Measurements from ENCODE around the gene SF3A2. TPM values are rescaled to one million over a fixed set of nuclear protein-coding genes. Genes with fewer than 3 reads are reported as not detected.
A peak's percentile ranks its signal among the peaks of the same experiment; 100 is the strongest.

Gene SF3A2
- total and polyA plus RNA-seq, 10 donors, result 28.5 to 79.7 (median 45.0) TPM

- no peaks in the 10 kb centered on the region for H3K9me3 ChIP-seq
- peak overlapping the region in 4 of 8 donors; percentile 11 to 51 (median 22) for H3K27ac ChIP-seq
- TF ChIP-seq POLR2A (IDR thresholded peaks at IDR 0.05), result no peak
- TF ChIP-seq POLR2AphosphoS5 (IDR thresholded peaks at IDR 0.05), result peak; percentile 3 to 53 (median 28)
- TF ChIP-seq, protein P1, sequence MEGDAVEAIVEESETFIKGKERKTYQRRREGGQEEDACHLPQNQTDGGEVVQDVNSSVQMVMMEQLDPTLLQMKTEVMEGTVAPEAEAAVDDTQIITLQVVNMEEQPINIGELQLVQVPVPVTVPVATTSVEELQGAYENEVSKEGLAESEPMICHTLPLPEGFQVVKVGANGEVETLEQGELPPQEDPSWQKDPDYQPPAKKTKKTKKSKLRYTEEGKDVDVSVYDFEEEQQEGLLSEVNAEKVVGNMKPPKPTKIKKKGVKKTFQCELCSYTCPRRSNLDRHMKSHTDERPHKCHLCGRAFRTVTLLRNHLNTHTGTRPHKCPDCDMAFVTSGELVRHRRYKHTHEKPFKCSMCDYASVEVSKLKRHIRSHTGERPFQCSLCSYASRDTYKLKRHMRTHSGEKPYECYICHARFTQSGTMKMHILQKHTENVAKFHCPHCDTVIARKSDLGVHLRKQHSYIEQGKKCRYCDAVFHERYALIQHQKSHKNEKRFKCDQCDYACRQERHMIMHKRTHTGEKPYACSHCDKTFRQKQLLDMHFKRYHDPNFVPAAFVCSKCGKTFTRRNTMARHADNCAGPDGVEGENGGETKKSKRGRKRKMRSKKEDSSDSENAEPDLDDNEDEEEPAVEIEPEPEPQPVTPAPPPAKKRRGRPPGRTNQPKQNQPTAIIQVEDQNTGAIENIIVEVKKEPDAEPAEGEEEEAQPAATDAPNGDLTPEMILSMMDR (IDR thresholded peaks at IDR 0.05 in 8 of 11, conservative IDR thresholded peaks at IDR 0.05 in 3 of 11), result no peak
- intact Hi-C loops (cut with DNase I; ENCODE audit: low total_unique reads), result loop anchor here (10.0 kb wide), 1 partner anchor 66 kb away; the partner anchor contains the start of gene DOT1L
- no peak for DNase-seq
- WGBS, 5 donors, result 64 to 90% (median 78%) methylated on average over 6 to 12 of the region's 12 CpGs
- H3K36me3 ChIP-seq, result peaks cover 0 to 86% (median 70%) of the 10 kb centered on the region in 6 donors
- peaks cover 9 to 65% (median 27%) of the 10 kb centered on the region in 6 donors for H3K4me1 ChIP-seq
- no peaks in the 10 kb centered on the region for H3K27me3 ChIP-seq (replicated peaks in 1 of 7)
- no peak overlapping the region for H3K4me3 ChIP-seq
Measured at GRCh38 chr19:2230807-2231533, 5.7 kb upstream of the SF3A2 start.

- Histone ChIP-seq H3K27ac (peak overlapping the region in 5 of 8 donors; percentile 4 to 51 (median 21)), H3K4me1 (peaks cover 9 to 65% (median 27%) of the 10 kb centered on the region in 6 donors), H3K36me3 (peaks cover 0 to 78% (median 63%) of the 10 kb centered on the region in 6 donors), H3K27me3 (replicated peaks in 1 of 7) (no peaks in the 10 kb centered on the region), H3K9me3 (no peaks in the 10 kb centered on the region), H3K4me3 (no peak overlapping the region)
- whole genome bisulfite sequencing, 5 donors, result 83 to 87% (median 85%) methylated on average over 12 to 21 of the region's 21 CpGs
- intact Hi-C loops (cut with DNase I; ENCODE audit: low total_unique reads), result loop anchor here (10.0 kb wide), 1 partner anchor 67 kb away; the partner anchor contains the start of gene DOT1L
- TF ChIP-seq POLR2A (IDR thresholded peaks at IDR 0.05) (no peak), POLR2AphosphoS5 (IDR thresholded peaks at IDR 0.05) (peak; percentile 17 to 68 (median 30))
- TF ChIP-seq, protein P1 (IDR thresholded peaks at IDR 0.05 in 8 of 11, conservative IDR thresholded peaks at IDR 0.05 in 3 of 11), result no peak
- DNase-seq, result no peak
Measured at GRCh38 chr19:2231621-2232221, 4.9 kb upstream of the SF3A2 start.

GRCh38 chr19:2232286-2233151 lies 4.1 kb upstream of the SF3A2 start:
- no peaks in the 10 kb centered on the region for H3K27me3 ChIP-seq (replicated peaks in 1 of 7)
- peak overlapping the region in 2 of 8 donors; percentile 1 to 2 for H3K27ac ChIP-seq
- peaks cover 0 to 70% (median 55%) of the 10 kb centered on the region in 6 donors for H3K36me3 ChIP-seq
- peaks cover 11 to 66% (median 31%) of the 10 kb centered on the region in 6 donors for H3K4me1 ChIP-seq
- DNase-seq, result no peak
- H3K4me3 ChIP-seq, result no peak overlapping the region
- TF ChIP-seq POLR2A (IDR thresholded peaks at IDR 0.05), result no peak
- TF ChIP-seq POLR2AphosphoS5 (IDR thresholded peaks at IDR 0.05), result peak in 1 of 3 donors; percentile 3
- intact Hi-C loops (cut with DNase I; ENCODE audit: low total_unique reads), result loop anchor here (10.0 kb wide), 1 partner anchor 68 kb away; the partner anchor contains the start of gene DOT1L
- 82 to 87% (median 85%) methylated on average over 24 to 30 of the region's 30 CpGs for WGBS, 5 donors
- no peaks in the 10 kb centered on the region for H3K9me3 ChIP-seq

DNA sequence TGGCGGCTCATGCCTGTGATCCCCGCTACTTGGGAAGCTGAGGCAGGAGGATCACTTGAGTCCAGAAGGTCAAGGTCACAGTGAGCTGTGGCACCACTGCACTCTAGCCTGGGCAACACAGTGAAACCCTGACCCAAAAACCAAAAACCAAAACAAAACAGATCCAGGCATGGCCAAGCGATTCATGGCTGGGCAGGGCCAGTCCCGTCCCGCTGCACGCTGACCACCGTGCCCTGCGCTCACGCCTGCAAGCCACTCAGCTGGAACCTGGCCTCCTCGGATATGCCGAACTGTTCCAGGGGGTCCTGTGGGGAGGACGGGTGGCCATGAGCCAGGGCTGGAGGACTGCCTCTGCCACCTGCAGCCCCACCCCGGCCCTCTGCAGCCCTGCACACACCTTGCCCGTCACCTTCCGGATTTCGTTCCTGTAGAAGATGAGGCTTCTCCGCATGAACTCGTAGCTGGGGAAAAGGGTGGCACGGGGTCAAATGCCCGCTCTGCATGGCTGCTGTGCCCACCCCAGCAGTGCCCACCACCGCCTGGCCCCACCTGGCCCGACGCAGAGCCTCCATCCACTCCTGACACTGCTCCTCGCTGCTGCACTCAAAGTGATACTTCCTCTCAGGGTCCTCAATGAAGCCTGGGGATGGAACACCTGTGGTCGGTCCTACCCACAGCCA lies 2.9 kb upstream of the SF3A2 start:
- Histone ChIP-seq H3K27ac (peak overlapping the region in 2 of 8 donors; percentile 8 to 96), H3K4me3 (no peak overlapping the region), H3K27me3 (replicated peaks in 1 of 7) (no peaks in the 10 kb centered on the region), H3K4me1 (peaks cover 23 to 70% (median 44%) of the 10 kb centered on the region in 6 donors), H3K36me3 (peaks cover 0 to 58% (median 45%) of the 10 kb centered on the region in 6 donors), H3K9me3 (no peaks in the 10 kb centered on the region)
- peak in 2 of 3 donors; percentile 24 to 72 for TF ChIP-seq POLR2AphosphoS5 (IDR thresholded peaks at IDR 0.05)
- TF ChIP-seq, protein P1 (IDR thresholded peaks at IDR 0.05 in 8 of 11, conservative IDR thresholded peaks at IDR 0.05 in 3 of 11), result no peak
- intact Hi-C loops (cut with DNase I; ENCODE audit: low total_unique reads), result loop anchor here (10.0 kb wide), 1 partner anchor 69 kb away; the partner anchor contains the start of gene DOT1L
- DNase-seq, result no peak
- WGBS, 5 donors, result 77 to 89% (median 86%) methylated on average over 9 to 25 of the region's 25 CpGs
